Activated CD4-positive, alpha-beta memory T cell treated with anti-CD3 and anti-CD28 coated beads for 36 hours (primary cell): ENCODE results near the gene CASP8. TPM values are rescaled to one million over a fixed set of nuclear protein-coding genes. Genes with fewer than 3 reads are reported as not detected.
A peak's percentile ranks its signal among the peaks of the same experiment; 100 is the strongest.
"Not testable (repeated sequence)": the region's sequence is repeated elsewhere in the genome, so short reads cannot be mapped to it uniquely, and the experiment has no call there.

Experiments used
- CTCF ChIA-PET: fragments of 350-600 bp; sonication (Branson Sonifier 250); formaldehyde crosslinking; loops from one replicate; lab custom pipeline; 2021; ENCODE audit warnings: antibody characterized with exemption, inconsistent platforms; lab: Charles Lee
- POLR2A ChIA-PET: fragments of 350-600 bp; sonication (Branson Sonifier 250); formaldehyde crosslinking; loops from one replicate; lab custom pipeline; 2021; ENCODE audit warnings: antibody characterized with exemption; lab: Charles Lee
- DNase-seq: peaks from one replicate; pipeline ENCODE4 v3.0.0-alpha.2; 2020
- H3K27ac Mint-ChIP-seq: one replicate; pipeline ENCODE4 v1.8.0; 2021; ENCODE audit warnings: mixed read lengths
- H3K27me3 Mint-ChIP-seq: one replicate; pipeline ENCODE4 v1.8.0; 2021; ENCODE audit warnings: mixed read lengths
- H3K36me3 Mint-ChIP-seq: one replicate; pipeline ENCODE4 v1.8.0; 2021; ENCODE audit warnings: mixed read lengths
- H3K4me1 Mint-ChIP-seq: one replicate; pipeline ENCODE4 v1.8.0; 2021; ENCODE audit warnings: low read depth, mixed read lengths
- H3K4me3 Mint-ChIP-seq: one replicate; pipeline ENCODE4 v1.8.0; 2021; ENCODE audit warnings: mild to moderate bottlenecking, mixed read lengths
- H3K9me3 Mint-ChIP-seq: one replicate; pipeline ENCODE4 v1.8.0; 2021; ENCODE audit warnings: mixed read lengths
- intact Hi-C: fragments of 100-400 bp; cut with micrococcal nuclease; formaldehyde crosslinking; loops from one replicate; pipeline ENCODE4 v1.15.1; 2023
- total RNA-seq, 2 experiments: library from RNA; stranded (reverse); gene quantifications; one replicate each; pipeline ENCODE4 v1.2.3, GENCODE V29; 2021

Gene CASP8
- total RNA-seq, 2 experiments from 2014 or later = 55.9 to 56.3 TPM

DNA sequence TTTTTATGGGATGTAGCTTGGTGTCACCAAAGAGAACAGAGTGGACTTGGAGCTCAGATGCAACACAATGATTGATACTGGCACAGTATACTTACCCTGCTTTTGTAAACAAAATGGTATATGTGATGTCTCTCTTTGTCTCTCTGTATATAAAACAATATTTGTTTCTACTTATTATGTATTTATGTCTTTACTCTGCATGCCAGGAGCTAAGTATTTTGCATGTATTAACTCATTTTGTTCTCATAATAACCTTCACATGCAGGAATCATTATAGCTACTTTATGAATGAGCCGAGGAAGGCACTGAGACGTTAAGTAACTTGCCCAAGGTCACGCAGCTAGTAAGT lies 27.9 kb upstream of the CASP8 start:
- POLR2A ChIA-PET = interaction anchor here (0.8 to 3.6 kb wide), 14 partner anchors 12 to 368 kb away, joined by 3 to 96 read pairs (median 7); partner anchors contain the start of genes CASP10, CASP8, CLK1 and NIF3L1
- peaks cover 22% of the 10 kb centered on the region for H3K36me3 Mint-ChIP-seq

GRCh38 chr2:201233192-201233811 lies 27.0 kb upstream of the CASP8 start:
- H3K4me1 Mint-ChIP-seq = peaks cover 52% of the 10 kb centered on the region
- DNase-seq = peak; percentile 94
- intact Hi-C loops = loop anchor here (1.0 to 5.0 kb wide), 9 partner anchors 21 to 707 kb away; partner anchors contain the start of genes BZW1, CFLAR, NIF3L1 and ORC2
- ChIA-PET CTCF (interaction anchor here (0.6 to 4.5 kb wide), 32 partner anchors 12 to 369 kb away, joined by 3 to 215 read pairs (median 11); partner anchors contain the start of genes CASP10, CASP8, CFLAR and NIF3L1), POLR2A (interaction anchor here (1.0 to 3.6 kb wide), 17 partner anchors 9 to 369 kb away, joined by 3 to 96 read pairs (median 9); partner anchors contain the start of genes CASP10, CASP8, CFLAR and CLK1)
- H3K27ac Mint-ChIP-seq = peak overlapping the region; percentile 98
- peak overlapping the region; percentile 98 for H3K4me3 Mint-ChIP-seq
- peaks cover 28% of the 10 kb centered on the region for H3K36me3 Mint-ChIP-seq
- no peaks in the 10 kb centered on the region for H3K27me3 Mint-ChIP-seq
- no peaks in the 10 kb centered on the region for H3K9me3 Mint-ChIP-seq

More for the DNA sequence above, 27.9 kb upstream of the CASP8 start:
- peak overlapping the region; percentile 49 for H3K4me3 Mint-ChIP-seq
- H3K27me3 Mint-ChIP-seq = no peaks in the 10 kb centered on the region
- intact Hi-C loops = loop anchor here (1.0 to 5.0 kb wide), 10 partner anchors 38 to 706 kb away; partner anchors contain the start of genes BZW1, CASP10, HYCC2 and ORC2
- CTCF ChIA-PET = interaction anchor here (0.6 to 4.5 kb wide), 70 partner anchors 10 to 548 kb away, joined by 3 to 215 read pairs (median 6); partner anchors contain the start of genes ALS2, BZW1, CASP10 and CASP8
- peak overlapping the region; percentile 98 for H3K27ac Mint-ChIP-seq
- peaks cover 47% of the 10 kb centered on the region for H3K4me1 Mint-ChIP-seq
- no peak for DNase-seq
- H3K9me3 Mint-ChIP-seq = no peaks in the 10 kb centered on the region

DNA sequence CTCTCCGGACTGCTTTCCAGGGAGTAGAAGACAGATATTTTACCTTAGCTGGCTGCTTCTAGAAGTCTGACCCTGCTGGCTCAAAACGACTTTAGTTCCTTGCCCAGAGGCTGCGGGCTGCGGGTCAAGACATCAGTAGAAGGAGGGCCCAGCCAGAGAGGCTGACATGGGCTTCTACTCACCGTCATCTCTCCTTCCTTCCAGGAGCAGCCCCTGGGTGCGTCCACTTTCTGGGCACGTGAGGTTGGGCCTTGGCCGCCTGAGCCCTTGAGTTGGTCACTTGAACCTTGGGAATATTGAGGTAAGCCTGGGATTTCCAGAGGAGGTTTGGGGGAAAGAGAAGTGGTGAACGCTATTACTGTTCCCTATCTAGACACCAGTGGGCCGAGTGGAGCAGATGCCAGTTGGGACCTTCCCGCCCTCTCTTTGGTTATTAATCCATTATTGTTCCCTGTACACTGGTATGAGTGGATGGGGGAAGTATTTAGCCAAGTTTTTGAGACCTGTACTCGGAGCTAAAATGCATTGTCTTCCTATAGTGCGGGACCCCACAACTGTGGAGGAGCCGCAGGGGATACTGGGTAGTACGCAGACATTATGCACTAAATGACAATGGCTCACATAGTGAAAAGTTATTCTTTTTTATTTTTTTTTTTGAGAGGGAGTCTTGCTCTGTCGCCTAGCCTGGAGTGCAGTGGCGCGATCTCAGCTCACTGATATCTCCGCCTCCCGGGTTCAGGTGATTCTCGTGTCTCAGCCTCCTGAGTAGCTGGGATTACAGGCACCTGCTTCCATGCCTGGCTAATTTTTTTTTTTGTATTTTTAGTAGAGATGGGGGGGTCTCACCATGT lies 26.3 kb upstream of the CASP8 start:
- Mint-ChIP-seq H3K4me3 (peak overlapping the region; percentile 98), H3K4me1 (peaks cover 47% of the 10 kb centered on the region), H3K9me3 (no peaks in the 10 kb centered on the region), H3K27ac (peak overlapping the region; percentile 98), H3K27me3 (no peaks in the 10 kb centered on the region), H3K36me3 (peaks cover 28% of the 10 kb centered on the region)
- DNase-seq = peak; percentile 47
- intact Hi-C loops = loop anchor here (1.0 to 5.0 kb wide), 9 partner anchors 22 to 707 kb away; partner anchors contain the start of genes BZW1, CFLAR, NIF3L1 and ORC2
- POLR2A ChIA-PET = interaction anchor here (0.6 to 3.6 kb wide), 23 partner anchors 8 to 370 kb away, joined by 3 to 96 read pairs (median 7); partner anchors contain the start of genes CASP10, CASP8, CFLAR and CLK1
- CTCF ChIA-PET = interaction anchor here (0.6 to 4.5 kb wide), 27 partner anchors 12 to 370 kb away, joined by 3 to 215 read pairs (median 11); partner anchors contain the start of genes CASP10, CASP8, CFLAR and NIF3L1

- no peaks in the 10 kb centered on the region for H3K27me3 Mint-ChIP-seq
- peaks cover 32% of the 10 kb centered on the region for H3K36me3 Mint-ChIP-seq
Measured at GRCh38 chr2:201234663-201235135, 25.6 kb upstream of the CASP8 start.

DNA sequence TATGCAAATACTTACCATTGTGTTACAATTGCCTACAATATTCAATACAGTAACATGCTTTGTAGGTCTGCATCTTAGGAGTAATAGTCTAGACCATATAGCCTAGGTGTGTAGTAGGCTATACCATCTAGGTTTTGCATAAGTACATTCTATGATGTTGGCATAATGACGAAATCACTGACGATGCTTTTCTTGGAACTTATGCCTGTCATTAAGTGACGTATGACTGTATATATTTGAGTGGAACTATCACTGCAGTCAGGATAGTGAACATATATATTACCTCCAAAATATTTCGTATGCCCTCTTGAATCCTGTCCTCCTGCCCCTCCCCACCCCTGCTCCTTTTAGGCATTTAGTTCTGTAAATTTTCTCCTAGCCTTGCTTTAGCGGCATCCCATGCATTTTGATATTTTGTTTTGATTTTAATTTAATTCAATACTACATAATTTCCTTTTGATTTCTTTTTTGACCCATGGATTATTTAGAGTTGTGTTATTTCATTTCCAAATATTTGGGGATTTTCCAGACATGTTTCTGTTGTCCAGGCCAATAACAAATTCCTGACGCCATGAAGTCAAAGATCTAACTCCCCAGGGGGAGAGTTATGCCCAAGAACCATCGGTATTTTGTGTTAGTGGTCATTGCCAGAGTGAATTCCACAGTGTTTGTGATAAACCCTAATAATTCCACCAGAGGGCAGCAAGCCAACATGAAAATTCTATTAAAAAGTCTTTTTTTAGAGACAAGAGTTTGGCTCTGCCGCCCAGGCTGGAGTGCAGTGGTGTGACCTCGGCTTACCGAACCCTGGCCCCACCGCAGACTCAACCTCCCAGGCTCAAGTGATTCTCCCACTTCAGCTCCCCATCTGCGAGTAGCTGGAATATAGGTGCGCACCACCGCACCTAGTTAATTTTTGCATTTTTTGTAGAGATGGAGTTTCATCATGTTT lies 24.2 kb upstream of the CASP8 start:
- DNase-seq = peak; percentile 56
- H3K4me3 Mint-ChIP-seq = peak overlapping the region; percentile 98
- intact Hi-C loops = loop anchor here (1.0 to 5.0 kb wide), 4 partner anchors 22 to 545 kb away; partner anchors contain the start of gene ALS2
- no peaks in the 10 kb centered on the region for H3K27me3 Mint-ChIP-seq
- peak overlapping the region; percentile 83 for H3K27ac Mint-ChIP-seq
- CTCF ChIA-PET = interaction anchor here (0.6 to 4.5 kb wide), 15 partner anchors 18 to 420 kb away, joined by 3 to 215 read pairs (median 4); partner anchors contain the start of genes CASP10 and CASP8
- H3K36me3 Mint-ChIP-seq = peaks cover 47% of the 10 kb centered on the region
- POLR2A ChIA-PET = interaction anchor here (0.7 to 1.1 kb wide), 3 partner anchors 24 to 53 kb away, joined by 3 to 4 read pairs (median 3); partner anchors contain the start of genes CASP10 and CASP8
- H3K9me3 Mint-ChIP-seq = no peaks in the 10 kb centered on the region
- H3K4me1 Mint-ChIP-seq = peaks cover 55% of the 10 kb centered on the region

More at GRCh38 chr2:201234663-201235135, 25.6 kb upstream of the CASP8 start:
- Mint-ChIP-seq H3K27ac (peak overlapping the region; percentile 98), H3K4me1 (peaks cover 50% of the 10 kb centered on the region), H3K4me3 (peak overlapping the region; percentile 98), H3K9me3 (no peaks in the 10 kb centered on the region)
- no peak for DNase-seq
- POLR2A ChIA-PET = interaction anchor here (0.6 to 3.6 kb wide), 17 partner anchors 19 to 370 kb away, joined by 3 to 96 read pairs (median 9); partner anchors contain the start of genes CASP10, CASP8, CLK1 and NIF3L1
- intact Hi-C loops = loop anchor here (5.0 kb wide), 3 partner anchors 38 to 422 kb away; partner anchors contain the start of genes BZW1 and ORC2
- CTCF ChIA-PET = interaction anchor here (1.1 to 4.5 kb wide), 5 partner anchors 22 to 131 kb away, joined by 3 to 215 read pairs (median 50); partner anchors contain the start of genes CASP10 and CASP8

- Mint-ChIP-seq H3K4me3 (no peak overlapping the region), H3K9me3 (peaks cover 6% of the 10 kb centered on the region), H3K27ac (peak overlapping the region; percentile 19), H3K4me1 (peaks cover 52% of the 10 kb centered on the region), H3K36me3 (peaks cover 57% of the 10 kb centered on the region), H3K27me3 (no peaks in the 10 kb centered on the region)
- ChIA-PET POLR2A (interaction anchor here (0.5 kb wide), 1 partner anchor 1062 kb away, joined by 4 read pairs; no protein-coding TSS in a partner anchor), CTCF (interaction anchor here (0.7 to 2.5 kb wide), 5 partner anchors 14 to 127 kb away, joined by 3 to 32 read pairs (median 4); no protein-coding TSS in a partner anchor)
- intact Hi-C loops = loop anchor here (2.0 to 5.0 kb wide), 2 partner anchors 35 to 543 kb away; partner anchors contain the start of gene ALS2
- DNase-seq = no peak
Measured at GRCh38 chr2:201237486-201238123, 22.7 kb upstream of the CASP8 start.

GRCh38 chr2:201239167-201239935 lies 21.0 kb upstream of the CASP8 start:
- ChIA-PET CTCF (interaction anchor here (0.6 to 0.7 kb wide), 2 partner anchors 21 to 126 kb away, joined by 3 read pairs; partner anchors contain the start of gene CASP8), POLR2A (interaction anchor here (1.0 to 1.1 kb wide), 2 partner anchors 18 to 24 kb away, joined by 3 to 4 read pairs; no protein-coding TSS in a partner anchor)
- Mint-ChIP-seq H3K4me1 (peaks cover 49% of the 10 kb centered on the region), H3K4me3 (peak overlapping the region; percentile 10), H3K27ac (peak overlapping the region; percentile 69), H3K36me3 (peaks cover 48% of the 10 kb centered on the region)
- DNase-seq = peak; percentile 64
- not testable (repeated sequence) for H3K27me3 Mint-ChIP-seq, H3K9me3 Mint-ChIP-seq
- intact Hi-C loops = loop anchor here (5.0 kb wide), 1 partner anchor 33 kb away; no protein-coding TSS in a partner anchor

DNA sequence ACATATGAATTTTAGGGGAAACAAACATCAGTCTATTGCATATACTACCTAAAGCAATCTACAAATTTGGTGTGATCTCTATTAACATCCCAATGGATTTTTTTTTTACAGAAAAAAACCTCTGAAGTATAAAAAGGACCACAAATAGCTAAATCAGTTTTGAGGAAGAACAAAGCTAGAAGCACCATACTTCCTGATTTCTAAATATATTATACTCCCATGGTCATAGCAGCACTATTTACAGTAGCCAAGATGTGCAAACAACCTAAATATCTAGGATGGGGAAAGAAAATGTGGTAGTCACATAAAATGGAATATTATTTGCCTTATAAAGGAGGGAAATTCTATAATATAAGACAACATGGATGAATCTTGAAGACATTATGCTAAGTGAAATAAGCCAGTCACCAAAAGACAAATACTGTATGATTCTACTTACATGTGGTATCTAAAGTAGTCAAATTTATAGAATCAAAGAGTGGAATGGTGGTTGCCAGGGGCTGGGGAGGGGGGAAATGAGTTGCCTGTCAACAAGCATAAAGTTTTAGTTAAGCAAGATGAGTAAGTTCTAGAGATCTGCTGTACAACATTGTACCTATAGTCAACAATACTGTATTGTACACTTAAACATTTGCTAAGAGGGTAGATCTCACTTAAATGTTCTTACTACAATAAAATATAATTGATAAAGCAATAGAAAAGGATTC lies 17.6 kb upstream of the CASP8 start:
- Mint-ChIP-seq H3K4me1 (peaks cover 46% of the 10 kb centered on the region), H3K4me3 (no peak overlapping the region), H3K9me3 (peaks cover 6% of the 10 kb centered on the region), H3K27ac (no peak overlapping the region), H3K36me3 (peaks cover 37% of the 10 kb centered on the region), H3K27me3 (no peaks in the 10 kb centered on the region)
- CTCF ChIA-PET = interaction anchor here (0.6 to 1.5 kb wide), 4 partner anchors 10 to 122 kb away, joined by 3 to 6 read pairs (median 3); no protein-coding TSS in a partner anchor
- POLR2A ChIA-PET = interaction anchor here (0.5 to 1.0 kb wide), 2 partner anchors 9 kb away, joined by 3 read pairs; no protein-coding TSS in a partner anchor
- DNase-seq = peak; percentile 46
- intact Hi-C loops = loop anchor here (1.0 kb wide), 1 partner anchor 10 kb away; no protein-coding TSS in a partner anchor
